MM.1S (cell line): ENCODE results near the gene FBXW4.

Experiments
- DNase-seq: peaks from one replicate; pipeline ENCODE4 v3.0.0-alpha.2; 2015
- H2AFZ ChIP-seq: fragments of 300-600 bp; sonication (generic); 2 replicates; pipeline ENCODE4 v1.6.0; 2016; ENCODE audit warnings: antibody characterized with exemption, low read length
- H3F3A ChIP-seq: fragments of 300-600 bp; sonication (generic); 2 replicates; pipeline ENCODE4 v1.6.1; 2016; ENCODE audit warnings: mild to moderate bottlenecking, antibody characterized with exemption, low read length, moderate library complexity, mixed read lengths; ENCODE audit not compliant: insufficient read depth
- H3K27ac ChIP-seq: fragments of 300-600 bp; sonication (generic); 2 replicates; pipeline ENCODE4 v1.5.1; 2016; ENCODE audit warnings: mild to moderate bottlenecking, low read length
- H3K27me3 ChIP-seq: fragments of 300-600 bp; sonication (generic); replicated peaks from 2 replicates; pipeline ENCODE4 v1.6.0; 2016; ENCODE audit warnings: low read length; ENCODE audit not compliant: insufficient read depth
- H3K36me3 ChIP-seq: fragments of 300-600 bp; sonication (generic); replicated peaks from 2 replicates; pipeline ENCODE4 v1.6.1; 2016; ENCODE audit warnings: mild to moderate bottlenecking, low read length, mixed read lengths; ENCODE audit not compliant: insufficient read depth
- H3K4me1 ChIP-seq: fragments of 300-600 bp; sonication (generic); 2 replicates; pipeline ENCODE4 v1.6.1; 2016; ENCODE audit warnings: low read length, mixed read lengths
- H3K4me2 ChIP-seq: fragments of 300-600 bp; sonication (generic); 2 replicates; pipeline ENCODE4 v1.6.0; 2016; ENCODE audit warnings: low read depth, low read length
- H3K4me3 ChIP-seq: fragments of 300-600 bp; sonication (generic); 2 replicates; pipeline ENCODE4 v1.5.1; 2016; ENCODE audit warnings: low read length, mixed read lengths
- H3K79me2 ChIP-seq: fragments of 300-600 bp; sonication (generic); 2 replicates; pipeline ENCODE4 v1.6.1; 2016; ENCODE audit warnings: mixed run types, low read length, mixed read lengths
- H3K9ac ChIP-seq: fragments of 300-600 bp; sonication (generic); 2 replicates; pipeline ENCODE4 v1.6.1; 2016; ENCODE audit warnings: low read length, mixed read lengths
- H3K9me2 ChIP-seq: fragments of 300-600 bp; sonication (generic); replicated peaks from 2 replicates; pipeline ENCODE4 v1.6.1; 2016; ENCODE audit warnings: mild to moderate bottlenecking, low read length, mixed read lengths; ENCODE audit not compliant: insufficient read depth
- H3K9me3 ChIP-seq: fragments of 300-600 bp; sonication (generic); replicated peaks from 2 replicates; pipeline ENCODE4 v1.6.1; 2016; ENCODE audit warnings: mild to moderate bottlenecking, low read length, mixed read lengths; ENCODE audit not compliant: insufficient read depth
- H4K20me1 ChIP-seq: fragments of 300-600 bp; sonication (generic); 2 replicates; pipeline ENCODE4 v1.6.1; 2016; ENCODE audit warnings: mild to moderate bottlenecking, low read length, moderate library complexity, mixed read lengths; ENCODE audit not compliant: insufficient read depth
- EZH2 ChIP-seq: fragments of 300-600 bp; sonication (generic); optimal IDR thresholded peaks from 2 replicates; pipeline ENCODE3; 2017; ENCODE audit warnings: low read depth, mild to moderate bottlenecking, antibody characterized with exemption, low read length, mixed read lengths

Gene FBXW4

GRCh38 chr10:101561068-101561915 is 133.7 kb downstream of the FBXW4 start:
- no peaks in the 10 kb centered on the region for H3K36me3 ChIP-seq
- H3F3A ChIP-seq: no peaks in the 10 kb centered on the region
- no peaks in the 10 kb centered on the region for H3K79me2 ChIP-seq
- no peak for DNase-seq
- H3K9ac ChIP-seq: no peak overlapping the region
- TF ChIP-seq EZH2: no peak
- H3K9me2 ChIP-seq: no peaks in the 10 kb centered on the region
- H3K4me3 ChIP-seq: no peak overlapping the region
- H3K27me3 ChIP-seq: no peaks in the 10 kb centered on the region
- H3K27ac ChIP-seq: no peak overlapping the region
- H4K20me1 ChIP-seq: no peaks in the 10 kb centered on the region
- H2AFZ ChIP-seq: no peak overlapping the region
- H3K4me2 ChIP-seq: no peak overlapping the region
- peaks cover 10% of the 10 kb centered on the region for H3K4me1 ChIP-seq
- no peaks in the 10 kb centered on the region for H3K9me3 ChIP-seq
